DMS 273 (cell line): ENCODE data around the gene PSD.

ENCODE experiments used
- DNase-seq: peaks from one replicate; lab custom pipeline; 2025; ENCODE audit not compliant: unreplicated experiment; lab: John Stamatoyannopoulos, UW

PSD gene

GRCh38 chr10:102393411-102394078 is 25.0 kb downstream of the PSD start:
- DNase-seq: no peak

DNA sequence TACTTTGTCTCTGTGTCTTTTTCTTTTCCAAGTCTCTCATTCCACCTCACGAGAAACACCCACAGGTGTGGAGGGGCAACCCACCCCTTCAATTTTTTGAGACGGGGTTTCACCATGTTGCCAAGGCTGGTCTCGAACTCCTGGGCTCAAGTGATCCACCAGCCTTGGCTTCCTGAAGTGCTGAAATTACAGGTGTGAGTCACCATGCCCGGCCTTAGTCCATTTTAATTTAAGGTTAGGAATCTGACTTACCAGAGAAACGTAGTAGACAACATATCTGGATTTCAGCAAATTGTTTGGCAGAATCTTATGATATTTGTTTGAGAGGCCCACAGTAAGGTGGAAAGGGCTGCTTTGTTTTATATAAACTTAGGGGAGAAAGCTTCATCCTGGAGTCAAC is 26.3 kb downstream of the PSD start:
- no peak for DNase-seq

DNA sequence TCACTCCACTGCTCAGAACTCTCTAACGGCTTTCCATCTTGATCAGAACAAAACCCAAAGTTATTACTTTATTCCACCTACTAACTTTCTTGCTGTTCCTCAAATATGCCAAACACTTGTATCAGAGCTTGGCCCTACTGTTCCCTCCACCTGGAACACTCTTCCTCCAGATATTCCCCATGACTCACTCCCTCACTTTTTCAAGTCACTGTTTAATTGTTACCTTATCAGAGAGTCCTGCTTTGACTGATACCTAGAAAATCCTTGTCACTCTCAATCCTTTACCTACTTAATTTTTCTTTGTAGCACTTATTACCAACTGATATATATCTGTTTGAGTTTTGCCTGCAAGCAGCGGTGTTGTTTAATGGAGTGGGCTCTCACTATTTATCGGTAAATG is 28.7 kb downstream of the PSD start:
- DNase-seq: no peak

DNA sequence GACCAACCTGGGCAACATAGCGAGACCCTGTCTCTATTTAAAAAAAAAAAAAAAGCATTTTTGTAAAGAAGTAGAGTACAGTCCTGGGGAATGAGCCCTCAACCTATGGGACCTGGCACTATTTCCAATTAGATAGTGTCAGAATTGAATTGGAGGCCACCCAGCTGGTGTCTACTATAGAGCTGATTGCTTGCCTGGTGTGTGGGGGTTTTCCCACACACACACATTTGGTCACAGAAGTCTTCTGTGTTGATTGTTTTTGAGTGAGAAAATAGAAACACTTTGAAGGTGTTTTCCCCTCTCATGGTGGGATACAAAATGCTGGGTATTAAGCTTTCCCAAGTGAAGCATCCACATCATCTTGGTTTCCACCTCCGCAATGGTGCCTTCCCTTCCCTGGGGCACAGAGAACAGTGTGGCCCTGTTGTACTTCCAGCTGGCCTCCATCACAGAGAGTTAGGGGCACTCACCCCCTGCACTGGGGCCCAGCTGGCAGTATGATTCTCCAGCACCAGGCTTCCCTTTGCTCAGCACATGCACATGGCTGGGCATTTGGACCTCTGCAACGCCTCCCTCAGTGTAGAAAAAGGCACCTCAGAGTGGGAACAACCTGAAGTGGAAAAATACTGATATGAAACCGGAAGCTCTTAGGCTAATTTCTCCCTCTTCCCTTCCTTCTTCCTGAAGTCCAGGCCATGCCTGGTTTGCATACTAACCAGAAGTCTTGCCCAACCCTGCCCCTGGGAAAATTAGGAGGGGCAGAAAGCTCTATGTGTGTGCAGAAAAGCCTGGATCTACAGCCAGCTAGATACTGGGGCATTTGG is 33.8 kb downstream of the PSD start:
- DNase-seq: peak; percentile 22

DNA sequence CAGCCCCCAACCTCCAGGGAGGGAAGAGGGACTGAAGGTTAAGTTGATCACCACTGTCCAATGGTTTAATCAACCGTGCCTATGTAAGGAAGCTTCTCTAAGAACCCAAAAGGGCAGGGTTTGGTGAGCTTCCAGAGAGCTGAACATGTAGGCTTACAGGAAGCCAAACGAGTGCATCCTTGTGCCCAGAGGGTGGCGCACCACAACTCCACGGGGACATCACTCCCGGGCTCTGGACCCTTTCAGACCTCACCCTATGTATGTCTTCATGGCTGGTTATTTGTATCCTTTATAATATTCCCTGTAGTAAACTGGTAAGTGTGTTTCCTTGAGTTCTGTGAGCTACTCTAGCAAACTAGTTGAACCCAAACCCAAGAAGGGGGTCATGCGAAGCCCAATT is 34.5 kb downstream of the PSD start:
- DNase-seq: peak; percentile 51

DNA sequence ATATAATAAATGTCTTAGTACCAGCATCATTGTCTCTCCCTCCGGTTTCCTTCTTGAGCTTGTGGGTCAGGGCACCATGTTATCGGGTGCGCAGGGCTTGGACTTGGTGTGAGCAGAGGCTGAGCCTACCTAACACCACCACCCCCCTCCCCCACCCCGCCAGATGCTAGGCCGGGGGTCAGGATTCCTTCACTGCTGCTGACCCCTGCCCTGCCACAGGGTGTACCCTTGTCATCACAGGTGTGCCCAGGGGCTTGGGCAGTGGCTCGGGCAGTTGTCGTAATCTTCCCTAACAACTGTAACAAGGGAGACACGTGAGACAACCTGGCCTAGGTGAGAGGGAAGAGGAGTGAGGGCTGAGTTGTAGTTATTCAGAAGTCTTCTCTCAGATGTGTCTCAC is 35.7 kb downstream of the PSD start:
- no peak for DNase-seq

DNA sequence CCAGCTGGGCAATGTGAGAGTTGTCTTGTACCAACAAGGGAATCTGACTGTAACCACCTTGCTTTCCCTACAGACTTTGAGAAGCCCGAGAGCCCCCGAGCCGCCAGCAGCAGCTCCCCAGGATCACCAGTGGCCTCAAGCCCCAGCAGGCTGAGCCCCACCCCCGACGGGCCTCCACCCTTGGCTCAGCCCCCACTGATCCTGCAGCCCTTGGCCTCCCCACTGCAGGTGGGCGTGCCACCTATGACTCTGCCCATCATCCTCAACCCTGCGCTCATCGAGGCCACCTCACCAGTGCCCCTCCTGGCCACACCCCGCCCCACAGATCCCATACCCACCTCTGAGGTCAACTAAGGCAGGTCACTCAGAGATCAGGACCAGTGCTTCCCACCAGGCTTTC is 36.6 kb downstream of the PSD start:
- no peak for DNase-seq

- DNase-seq: no peak
Measured at GRCh38 chr10:102379383-102379782, 39.2 kb downstream of the PSD start.

GRCh38 chr10:102376901-102377300 is 41.7 kb downstream of the PSD start:
- no peak for DNase-seq

DNA sequence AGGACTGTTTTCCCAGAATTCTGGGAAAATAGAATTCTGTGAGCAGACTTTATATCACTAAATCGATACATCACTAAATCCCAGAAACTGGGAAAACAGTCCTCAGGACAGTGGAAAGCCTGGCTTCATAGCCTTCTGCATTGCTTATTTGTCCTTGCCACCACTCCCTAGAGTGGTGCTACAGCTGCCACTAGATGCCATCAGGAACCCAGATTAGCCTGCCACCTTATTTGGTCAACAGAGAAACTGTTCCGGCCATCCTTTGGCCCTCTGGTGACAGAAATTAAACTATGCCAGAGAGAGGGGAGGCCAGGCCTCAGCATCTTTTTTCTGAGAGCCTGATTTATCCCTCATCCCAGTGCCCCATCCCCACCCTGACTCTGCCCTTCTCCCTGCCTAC is 42.7 kb downstream of the PSD start:
- DNase-seq: no peak

- no peak for DNase-seq
Measured at GRCh38 chr10:102375250-102375649, 43.3 kb downstream of the PSD start.

DNA sequence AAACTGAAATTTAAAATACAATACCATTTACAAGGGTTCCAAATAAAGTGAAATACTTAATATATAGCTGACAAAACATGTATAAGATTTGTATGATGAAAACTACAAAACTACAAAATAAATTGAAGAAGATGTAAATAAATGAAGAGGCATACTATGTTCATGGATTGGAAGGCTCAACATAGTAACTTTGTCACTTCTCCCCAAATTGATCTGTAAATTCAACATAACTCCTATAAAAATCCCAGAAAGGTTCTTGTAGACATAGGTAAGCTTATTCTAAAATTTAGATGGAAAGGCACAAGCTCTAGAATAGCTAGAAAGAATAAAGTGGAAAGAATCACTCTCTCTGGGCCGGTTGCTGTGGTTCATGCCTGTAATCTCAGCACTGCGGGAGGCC is 47.3 kb downstream of the PSD start:
- no peak for DNase-seq

GRCh38 chr10:102368077-102368476 is 50.5 kb downstream of the PSD start:
- no peak for DNase-seq

GRCh38 chr10:102367441-102367840 is 51.1 kb downstream of the PSD start:
- DNase-seq: no peak

GRCh38 chr10:102358712-102359382 is 59.7 kb downstream of the PSD start:
- no peak for DNase-seq

GRCh38 chr10:102354451-102354850 is 64.1 kb downstream of the PSD start:
- DNase-seq: no peak
